ENCODE results near the gene RBM44. TPM values are rescaled to one million over a fixed set of nuclear protein-coding genes. Genes with fewer than 3 reads are reported as not detected.

The RBM44 gene
- polyA plus RNA-seq, 1 donor from 2014 or later: 2.5 TPM

DNA sequence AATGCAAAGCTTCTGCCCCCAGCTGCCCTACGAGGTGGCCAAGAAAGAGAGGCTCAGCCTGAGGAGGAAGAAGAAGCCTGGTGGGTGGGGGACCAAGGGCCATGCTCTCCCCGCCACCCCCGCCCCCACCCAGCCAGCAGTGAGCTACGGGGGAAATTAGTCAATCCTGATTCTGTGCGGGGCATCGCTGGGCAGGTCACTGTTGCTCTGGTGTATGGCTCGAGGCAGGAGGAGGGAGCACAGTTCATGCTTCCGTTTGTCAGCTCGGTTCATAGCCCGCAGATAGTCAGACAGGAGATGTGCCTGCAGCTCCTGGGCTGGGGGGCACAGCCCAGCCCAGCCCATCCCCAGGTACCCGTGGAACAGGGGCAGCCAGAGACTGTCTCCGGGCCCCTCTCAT is 78.0 kb downstream of the RBM44 start:
- no peaks in the 10 kb centered on the region for H3K9me3 ChIP-seq (ENCODE audit: low read length)
- H2AFZ ChIP-seq (ENCODE audit: low read depth, low read length): no peak overlapping the region
- H3K4me3 ChIP-seq (ENCODE audit: low read length): no peak overlapping the region
- H3F3A ChIP-seq (ENCODE audit: insufficient read depth, low read length, poor library complexity, severe bottlenecking): no peaks in the 10 kb centered on the region
- no peak overlapping the region for H3K4me2 ChIP-seq (ENCODE audit: low read length)
- no peak for TF ChIP-seq SMC3 (conservative IDR thresholded peaks at IDR 0.05; ENCODE audit: poor library complexity)
- no peak for TF ChIP-seq EP300 (conservative IDR thresholded peaks at IDR 0.05; ENCODE audit: poor library complexity, severe bottlenecking)
- TF ChIP-seq TAF1 (IDR thresholded peaks at IDR 0.05; ENCODE audit: low read depth): no peak
- no peak for TF ChIP-seq EZH2 (IDR thresholded peaks at IDR 0.05; ENCODE audit: borderline replicate concordance, insufficient read depth, low read length, poor library complexity, severe bottlenecking)
- TF ChIP-seq, protein P1, sequence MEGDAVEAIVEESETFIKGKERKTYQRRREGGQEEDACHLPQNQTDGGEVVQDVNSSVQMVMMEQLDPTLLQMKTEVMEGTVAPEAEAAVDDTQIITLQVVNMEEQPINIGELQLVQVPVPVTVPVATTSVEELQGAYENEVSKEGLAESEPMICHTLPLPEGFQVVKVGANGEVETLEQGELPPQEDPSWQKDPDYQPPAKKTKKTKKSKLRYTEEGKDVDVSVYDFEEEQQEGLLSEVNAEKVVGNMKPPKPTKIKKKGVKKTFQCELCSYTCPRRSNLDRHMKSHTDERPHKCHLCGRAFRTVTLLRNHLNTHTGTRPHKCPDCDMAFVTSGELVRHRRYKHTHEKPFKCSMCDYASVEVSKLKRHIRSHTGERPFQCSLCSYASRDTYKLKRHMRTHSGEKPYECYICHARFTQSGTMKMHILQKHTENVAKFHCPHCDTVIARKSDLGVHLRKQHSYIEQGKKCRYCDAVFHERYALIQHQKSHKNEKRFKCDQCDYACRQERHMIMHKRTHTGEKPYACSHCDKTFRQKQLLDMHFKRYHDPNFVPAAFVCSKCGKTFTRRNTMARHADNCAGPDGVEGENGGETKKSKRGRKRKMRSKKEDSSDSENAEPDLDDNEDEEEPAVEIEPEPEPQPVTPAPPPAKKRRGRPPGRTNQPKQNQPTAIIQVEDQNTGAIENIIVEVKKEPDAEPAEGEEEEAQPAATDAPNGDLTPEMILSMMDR (IDR thresholded peaks at IDR 0.05; ENCODE audit: poor library complexity, severe bottlenecking): no peak
- no peak for TF ChIP-seq REST (IDR thresholded peaks at IDR 0.05; ENCODE audit: borderline replicate concordance)
- no peak for TF ChIP-seq RAD21 (conservative IDR thresholded peaks at IDR 0.05)
- no peak for TF ChIP-seq POLR2AphosphoS5 (IDR thresholded peaks at IDR 0.05)
- no peak for TF ChIP-seq MXI1 (conservative IDR thresholded peaks at IDR 0.05; ENCODE audit: poor library complexity, severe bottlenecking)
- H3K9ac ChIP-seq (ENCODE audit: low read length): no peak overlapping the region
- H3K36me3 ChIP-seq (ENCODE audit: insufficient read depth, low read length): no peaks in the 10 kb centered on the region
- H3K27me3 ChIP-seq (ENCODE audit: insufficient read depth, low read depth, low read length): no peaks in the 10 kb centered on the region
- no peaks in the 10 kb centered on the region for H3K79me2 ChIP-seq (replicated peaks; ENCODE audit: insufficient read depth, low read length)
- no peaks in the 10 kb centered on the region for H3K9me2 ChIP-seq (ENCODE audit: insufficient read depth, low read length)
- no peaks in the 10 kb centered on the region for H4K20me1 ChIP-seq (ENCODE audit: insufficient read depth)
- no peak overlapping the region for H3K27ac ChIP-seq (ENCODE audit: low read length)

- Histone ChIP-seq H3K9me3 (ENCODE audit: low read length) (no peaks in the 10 kb centered on the region), H3F3A (ENCODE audit: insufficient read depth, low read length, poor library complexity, severe bottlenecking) (no peaks in the 10 kb centered on the region), H3K27ac (ENCODE audit: low read length) (no peak overlapping the region), H3K9ac (ENCODE audit: low read length) (no peak overlapping the region), H3K9me2 (ENCODE audit: insufficient read depth, low read length) (no peaks in the 10 kb centered on the region), H3K27me3 (ENCODE audit: insufficient read depth, low read depth, low read length) (no peaks in the 10 kb centered on the region), H3K36me3 (ENCODE audit: insufficient read depth, low read length) (no peaks in the 10 kb centered on the region), H3K4me2 (ENCODE audit: low read length) (no peak overlapping the region), H3K79me2 (replicated peaks; ENCODE audit: insufficient read depth, low read length) (no peaks in the 10 kb centered on the region), H3K4me3 (ENCODE audit: low read length) (no peak overlapping the region), H2AFZ (ENCODE audit: low read depth, low read length) (no peak overlapping the region), H4K20me1 (ENCODE audit: insufficient read depth) (no peaks in the 10 kb centered on the region)
- TF ChIP-seq EZH2 (IDR thresholded peaks at IDR 0.05; ENCODE audit: borderline replicate concordance, insufficient read depth, low read length, poor library complexity, severe bottlenecking): no peak
- no peak for TF ChIP-seq TAF1 (IDR thresholded peaks at IDR 0.05; ENCODE audit: low read depth)
- no peak for TF ChIP-seq MXI1 (conservative IDR thresholded peaks at IDR 0.05; ENCODE audit: poor library complexity, severe bottlenecking)
- TF ChIP-seq REST (IDR thresholded peaks at IDR 0.05; ENCODE audit: borderline replicate concordance): no peak
- TF ChIP-seq RAD21 (conservative IDR thresholded peaks at IDR 0.05): no peak
- TF ChIP-seq, protein P1 (IDR thresholded peaks at IDR 0.05; ENCODE audit: poor library complexity, severe bottlenecking): no peak
Observed at GRCh38 chr2:237876951-237877491, 78.4 kb downstream of the RBM44 start.

Measured in neural cell (in vitro differentiated cells).